Spinal cord (tissue), 10 donors: ENCODE measurements around the gene LRRTM4. TPM values are rescaled to one million over a fixed set of nuclear protein-coding genes. Genes with fewer than 3 reads are reported as not detected.

Experiments used
- DNase-seq, 6 donors: peaks; one replicate each; pipeline versions ENCODE4 v3.0.0 to v3.0.0-alpha.2; 2013 to 2015; ENCODE audit warnings: low spot score in 6 of 6, low read depth in 4 of 6
- H3K27ac ChIP-seq: one replicate; pipeline ENCODE4 v1.5.1; 2013; ENCODE audit warnings: low read depth, low read length, control low read depth
- H3K27me3 ChIP-seq: one replicate; pipeline ENCODE4 v1.6.1; 2013; ENCODE audit warnings: low read length; ENCODE audit not compliant: control insufficient read depth, insufficient read depth
- H3K36me3 ChIP-seq: one replicate; pipeline ENCODE4 v1.6.1; 2013; ENCODE audit warnings: low read length; ENCODE audit not compliant: control insufficient read depth, insufficient read depth
- H3K4me1 ChIP-seq: one replicate; pipeline ENCODE4 v1.6.1; 2013; ENCODE audit warnings: low read length; ENCODE audit not compliant: control insufficient read depth, insufficient read depth
- H3K4me3 ChIP-seq: one replicate; pipeline ENCODE4 v1.5.1; 2013; ENCODE audit warnings: low read depth, low read length, control low read depth
- H3K9me3 ChIP-seq: one replicate; pipeline ENCODE4 v1.6.1; 2013; ENCODE audit warnings: low read length; ENCODE audit not compliant: control insufficient read depth, insufficient read depth
- WGBS: methylation state at CpG from one replicate; pipeline ENCODE4 v1.1.5; 2013; ENCODE audit warnings: missing lambda C conversion rate; ENCODE audit not compliant: insufficient coverage; 5-methylcytosine and 5-hydroxymethylcytosine counted together
- polyA plus RNA-seq, 2 donors: library from polyadenylated mRNA; unstranded; fragments of 120-200 nt; gene quantifications; one replicate each; pipeline ENCODE4 v1.2.1, GENCODE V29; 2013; ENCODE audit not compliant: insufficient read length in 2 of 2
- total RNA-seq, 2 donors: library from RNA; depleted of rRNA in 1 of 2; stranded (reverse); fragments of 120-200 nt in 1 of 2; fragments of >200 nt in 1 of 2; gene quantifications; one replicate each; pipeline versions ENCODE4 v1.2.3 to v1.2.4, GENCODE V29; 2013 to 2014
- donor health status: healthy.

LRRTM4 gene
- total and polyA plus RNA-seq, 4 donors = 12.6 to 30.4 (median 14.8) TPM

DNA sequence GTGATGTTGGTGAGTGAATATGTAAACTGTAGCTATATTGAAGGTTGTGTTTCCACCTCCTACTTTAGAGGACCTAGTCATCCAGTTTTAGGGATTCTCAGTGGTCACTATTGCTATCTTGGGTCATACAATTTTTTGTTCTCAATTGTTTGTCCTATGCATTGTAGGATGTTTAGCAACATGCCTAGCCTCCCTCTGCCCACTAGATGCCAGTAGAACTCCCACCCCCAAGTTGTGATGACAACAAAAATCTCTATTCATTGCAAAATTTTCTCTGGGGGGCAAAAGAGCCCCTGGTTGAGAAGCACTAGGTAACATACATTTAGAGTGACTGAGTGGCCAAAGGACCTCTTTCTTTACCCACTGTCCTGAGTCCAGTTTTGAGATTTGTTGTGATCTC lies 87.3 kb downstream of the LRRTM4 start:
- no peak overlapping the region for H3K4me3 ChIP-seq
- H3K9me3 ChIP-seq = no peaks in the 10 kb centered on the region
- no peaks in the 10 kb centered on the region for H3K4me1 ChIP-seq
- H3K27me3 ChIP-seq = no peaks in the 10 kb centered on the region
- no peak overlapping the region for H3K27ac ChIP-seq
- H3K36me3 ChIP-seq = no peaks in the 10 kb centered on the region
- no peak for DNase-seq

- Histone ChIP-seq H3K27ac (no peak overlapping the region), H3K4me1 (no peaks in the 10 kb centered on the region), H3K4me3 (no peak overlapping the region), H3K9me3 (no peaks in the 10 kb centered on the region), H3K27me3 (no peaks in the 10 kb centered on the region), H3K36me3 (no peaks in the 10 kb centered on the region)
- whole genome bisulfite sequencing = no CpG with 5 or more reads among the region's 4 CpGs
- no peak for DNase-seq
Observed at GRCh38 chr2:77428946-77429345, 93.2 kb downstream of the LRRTM4 start.

DNA sequence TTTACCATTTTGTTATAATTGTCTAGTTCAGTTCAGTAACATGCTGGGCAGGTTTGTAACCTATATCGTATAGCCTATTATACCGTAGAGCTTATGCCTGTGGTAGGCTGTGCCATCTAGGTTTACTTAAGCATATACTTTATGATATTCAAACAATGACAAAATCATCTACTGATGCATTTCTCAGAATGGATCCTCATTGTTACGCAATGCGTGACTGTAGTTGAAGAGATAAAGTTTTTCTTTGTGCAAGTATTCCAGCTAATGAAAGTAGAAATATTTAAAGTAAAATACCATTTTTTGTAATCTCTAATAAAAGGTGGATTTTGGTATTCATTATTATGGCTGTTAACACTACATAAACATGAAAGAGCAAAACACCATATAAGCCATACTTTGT lies 100.2 kb downstream of the LRRTM4 start:
- no peaks in the 10 kb centered on the region for H3K9me3 ChIP-seq
- no peaks in the 10 kb centered on the region for H3K27me3 ChIP-seq
- no peak overlapping the region for H3K4me3 ChIP-seq
- no peaks in the 10 kb centered on the region for H3K4me1 ChIP-seq
- no peak for DNase-seq
- WGBS = no CpG with 5 or more reads among the region's 4 CpGs
- no peak overlapping the region for H3K27ac ChIP-seq
- H3K36me3 ChIP-seq = no peaks in the 10 kb centered on the region

DNA sequence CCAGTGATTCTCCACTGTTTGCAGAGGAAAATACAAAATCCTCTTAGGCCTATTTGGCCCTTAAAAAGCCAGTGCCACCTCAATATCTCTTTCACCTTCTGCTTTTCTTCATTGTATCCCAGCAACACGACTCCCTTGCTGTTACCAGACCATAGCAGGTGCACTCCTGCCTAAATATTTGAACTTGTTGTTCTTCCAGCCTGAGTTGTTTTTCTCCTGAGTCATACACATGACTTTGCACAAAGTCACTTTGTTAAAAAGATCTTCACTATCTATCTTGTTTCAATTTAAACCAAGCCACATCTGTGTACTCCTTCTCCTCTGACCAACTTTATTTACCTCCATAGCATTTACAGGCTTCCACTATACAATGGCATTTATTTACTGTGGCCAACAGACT lies 103.6 kb downstream of the LRRTM4 start:
- H3K4me1 ChIP-seq = no peaks in the 10 kb centered on the region
- no peak overlapping the region for H3K27ac ChIP-seq
- no peak for DNase-seq
- 64% methylated on average over 1 of the region's 1 CpG for WGBS
- H3K36me3 ChIP-seq = no peaks in the 10 kb centered on the region
- H3K9me3 ChIP-seq = no peaks in the 10 kb centered on the region
- no peak overlapping the region for H3K4me3 ChIP-seq
- no peaks in the 10 kb centered on the region for H3K27me3 ChIP-seq

DNA sequence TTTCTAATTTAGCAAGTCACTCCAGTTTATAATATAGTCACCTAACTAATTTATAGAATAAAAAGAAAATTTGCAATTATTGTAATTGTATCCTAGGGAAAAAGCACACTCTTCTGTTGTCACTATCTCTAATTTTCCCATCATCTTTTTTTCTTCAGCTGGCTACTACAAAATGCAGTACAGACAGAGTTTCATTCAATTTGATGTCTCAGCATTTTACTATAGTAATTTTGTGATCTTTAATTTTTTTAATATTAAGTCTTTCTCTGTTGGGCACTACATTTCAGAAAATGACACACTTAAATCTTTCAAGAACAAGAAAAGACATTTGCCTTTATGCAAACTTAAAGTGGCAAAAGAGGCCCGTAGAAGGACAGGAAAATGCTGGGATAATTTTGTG lies 118.0 kb downstream of the LRRTM4 start:
- H3K36me3 ChIP-seq = no peaks in the 10 kb centered on the region
- DNase-seq = no peak
- H3K4me1 ChIP-seq = no peaks in the 10 kb centered on the region
- no peak overlapping the region for H3K4me3 ChIP-seq
- no peaks in the 10 kb centered on the region for H3K27me3 ChIP-seq
- no peak overlapping the region for H3K27ac ChIP-seq
- H3K9me3 ChIP-seq = no peaks in the 10 kb centered on the region
- WGBS = no CpG with 5 or more reads among the region's 1 CpG

DNA sequence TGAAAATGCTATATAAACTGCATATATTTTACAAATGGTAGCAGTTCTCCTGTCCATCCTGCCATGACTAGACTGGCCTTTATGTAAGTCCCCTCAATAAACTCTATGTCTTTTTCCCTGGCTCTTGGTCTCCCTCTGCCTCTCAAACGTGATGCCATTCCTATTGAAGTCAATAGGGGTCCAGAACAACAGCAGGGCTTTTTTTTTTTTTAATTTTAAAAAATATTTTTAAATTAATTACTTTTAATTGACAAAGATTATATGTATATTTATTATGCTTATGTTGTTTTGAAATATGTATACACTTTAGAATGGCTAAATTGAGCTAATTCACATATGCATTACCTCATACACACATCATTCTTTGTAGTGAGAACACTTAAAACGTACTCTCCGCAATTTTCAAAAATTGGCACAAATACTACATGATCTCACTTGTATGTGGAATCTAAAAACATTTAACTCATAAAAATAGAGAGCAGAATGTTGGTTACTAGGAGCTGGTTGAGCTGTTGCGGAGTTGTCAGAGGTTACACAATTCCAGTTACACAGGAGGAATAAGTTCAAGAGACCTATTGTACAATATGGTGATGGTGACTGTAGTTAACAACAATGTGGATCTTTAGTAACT lies 123.1 kb downstream of the LRRTM4 start:
- DNase-seq = no peak
- H3K36me3 ChIP-seq = no peaks in the 10 kb centered on the region
- H3K4me3 ChIP-seq = no peak overlapping the region
- H3K9me3 ChIP-seq = no peaks in the 10 kb centered on the region
- no peaks in the 10 kb centered on the region for H3K27me3 ChIP-seq
- WGBS = no CpG with 5 or more reads among the region's 4 CpGs
- H3K4me1 ChIP-seq = no peaks in the 10 kb centered on the region
- H3K27ac ChIP-seq = no peak overlapping the region

GRCh38 chr2:77397763-77398162 lies 124.4 kb downstream of the LRRTM4 start:
- Histone ChIP-seq H3K4me1 (no peaks in the 10 kb centered on the region), H3K4me3 (no peak overlapping the region), H3K27ac (no peak overlapping the region), H3K9me3 (no peaks in the 10 kb centered on the region), H3K36me3 (no peaks in the 10 kb centered on the region), H3K27me3 (no peaks in the 10 kb centered on the region)
- no peak for DNase-seq
- WGBS = 85% methylated on average over 2 of the region's 2 CpGs

GRCh38 chr2:77395011-77395410 lies 127.2 kb downstream of the LRRTM4 start:
- H3K27me3 ChIP-seq = no peaks in the 10 kb centered on the region
- DNase-seq = no peak
- WGBS = 80% methylated on average over 1 of the region's 1 CpG

GRCh38 chr2:77391119-77391518 lies 131.1 kb downstream of the LRRTM4 start:
- no peak for DNase-seq

More at GRCh38 chr2:77395011-77395410, 127.2 kb downstream of the LRRTM4 start:
- Histone ChIP-seq H3K4me1 (no peaks in the 10 kb centered on the region), H3K4me3 (no peak overlapping the region), H3K27ac (no peak overlapping the region), H3K9me3 (no peaks in the 10 kb centered on the region), H3K36me3 (no peaks in the 10 kb centered on the region)

DNA sequence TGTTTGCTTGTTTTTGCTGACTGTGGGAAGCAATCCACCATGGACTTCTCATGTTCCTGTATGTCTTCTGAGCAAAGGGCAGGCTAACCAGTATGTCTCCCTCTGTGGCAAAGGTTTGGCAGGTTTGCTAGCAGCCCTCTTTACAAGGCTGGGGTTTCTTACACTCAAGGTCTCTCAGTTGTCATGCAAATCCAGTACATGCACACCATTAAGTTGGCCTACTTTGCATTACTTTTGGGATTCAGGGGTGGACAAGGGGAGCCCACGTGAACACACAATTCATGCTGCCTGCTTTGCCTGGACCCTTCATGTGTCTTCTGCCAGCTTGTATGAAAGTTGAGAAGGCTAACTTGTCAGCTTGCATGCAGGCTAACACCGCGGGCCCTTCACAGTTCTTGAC lies 134.9 kb downstream of the LRRTM4 start:
- H3K36me3 ChIP-seq = no peaks in the 10 kb centered on the region
- H3K27me3 ChIP-seq = no peaks in the 10 kb centered on the region
- no peak overlapping the region for H3K4me3 ChIP-seq
- H3K27ac ChIP-seq = no peak overlapping the region
- 20% methylated on average over 1 of the region's 3 CpGs for WGBS
- H3K9me3 ChIP-seq = no peaks in the 10 kb centered on the region
- H3K4me1 ChIP-seq = no peaks in the 10 kb centered on the region
- DNase-seq = no peak

More at GRCh38 chr2:77391119-77391518, 131.1 kb downstream of the LRRTM4 start:
- H3K27ac ChIP-seq = no peak overlapping the region
- H3K36me3 ChIP-seq = no peaks in the 10 kb centered on the region
- H3K4me3 ChIP-seq = no peak overlapping the region
- no peaks in the 10 kb centered on the region for H3K4me1 ChIP-seq
- H3K27me3 ChIP-seq = no peaks in the 10 kb centered on the region
- no peaks in the 10 kb centered on the region for H3K9me3 ChIP-seq
